HFF-Myc (cell line): ENCODE data around the gene MAGI1.
A peak's percentile ranks its signal among the peaks of the same experiment; 100 is the strongest.

Source experiments
- DNase-seq: peaks from one replicate; pipeline ENCODE4 v3.0.0-alpha.2; 2011; ENCODE audit warnings: low read depth; ENCODE audit errors: extremely low read depth
- H3K4me3 ChIP-seq: replicated peaks from 2 replicates; pipeline ENCODE4 v1.5.1; 2011; ENCODE audit warnings: low read depth, mild to moderate bottlenecking, control low read depth, low read length
- CTCF ChIP-seq: IDR thresholded peaks from 2 replicates; pipeline ENCODE4 v1.5.1; 2012; ENCODE audit warnings: mild to moderate bottlenecking, low read depth, low read length, control low read depth; ENCODE audit errors: missing control alignments

Gene MAGI1

GRCh38 chr3:65356331-65357248 is 682.1 kb downstream of the MAGI1 start:
- TF ChIP-seq CTCF, result peak; percentile 7
- no peak for DNase-seq
- H3K4me3 ChIP-seq, result peak overlapping the region; percentile 33

DNA sequence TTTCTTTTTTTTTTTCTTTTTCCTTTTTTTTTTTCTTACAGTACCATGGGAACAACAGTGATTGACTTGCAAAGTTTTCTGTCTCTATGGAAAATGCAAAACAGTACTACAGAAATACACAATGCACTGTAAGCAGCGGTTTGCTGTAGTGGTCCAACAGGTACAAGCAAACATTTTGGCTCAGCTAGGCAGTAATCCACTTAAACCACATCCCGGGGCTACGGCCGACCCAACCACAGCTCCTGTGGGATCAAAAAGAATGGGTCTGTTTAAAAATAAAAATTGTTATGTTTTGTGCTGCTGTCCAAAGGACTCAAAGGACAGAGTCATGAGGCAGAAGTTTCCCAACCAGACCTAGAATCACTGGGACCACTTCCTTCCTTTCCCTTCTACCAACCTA is 683.8 kb downstream of the MAGI1 start:
- TF ChIP-seq CTCF, result no peak
- H3K4me3 ChIP-seq, result no peak overlapping the region
- no peak for DNase-seq

DNA sequence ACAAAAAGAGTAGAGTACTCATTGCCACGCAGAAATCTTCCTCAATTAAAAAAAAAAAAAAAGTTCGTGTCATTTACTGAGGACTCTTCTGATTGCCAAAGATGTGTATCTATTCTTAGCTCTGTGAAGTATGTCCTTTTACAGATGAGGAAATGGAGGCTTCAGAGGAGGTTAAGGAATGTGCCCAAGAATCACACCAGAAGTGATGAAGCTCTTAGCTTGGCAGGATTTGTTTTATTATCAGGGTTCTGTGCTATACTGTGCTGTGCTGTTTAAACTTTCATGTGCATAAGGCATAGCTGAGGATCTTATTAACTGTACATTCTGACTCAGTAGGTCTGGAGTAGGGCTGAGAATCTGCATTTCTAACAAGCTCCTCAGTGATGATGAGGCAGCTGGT is 685.8 kb downstream of the MAGI1 start:
- no peak overlapping the region for H3K4me3 ChIP-seq
- TF ChIP-seq CTCF, result no peak
- no peak for DNase-seq

- TF ChIP-seq CTCF, result no peak
- no peak for DNase-seq
- no peak overlapping the region for H3K4me3 ChIP-seq
Measured at GRCh38 chr3:65351753-65352152, 687.0 kb downstream of the MAGI1 start.

DNA sequence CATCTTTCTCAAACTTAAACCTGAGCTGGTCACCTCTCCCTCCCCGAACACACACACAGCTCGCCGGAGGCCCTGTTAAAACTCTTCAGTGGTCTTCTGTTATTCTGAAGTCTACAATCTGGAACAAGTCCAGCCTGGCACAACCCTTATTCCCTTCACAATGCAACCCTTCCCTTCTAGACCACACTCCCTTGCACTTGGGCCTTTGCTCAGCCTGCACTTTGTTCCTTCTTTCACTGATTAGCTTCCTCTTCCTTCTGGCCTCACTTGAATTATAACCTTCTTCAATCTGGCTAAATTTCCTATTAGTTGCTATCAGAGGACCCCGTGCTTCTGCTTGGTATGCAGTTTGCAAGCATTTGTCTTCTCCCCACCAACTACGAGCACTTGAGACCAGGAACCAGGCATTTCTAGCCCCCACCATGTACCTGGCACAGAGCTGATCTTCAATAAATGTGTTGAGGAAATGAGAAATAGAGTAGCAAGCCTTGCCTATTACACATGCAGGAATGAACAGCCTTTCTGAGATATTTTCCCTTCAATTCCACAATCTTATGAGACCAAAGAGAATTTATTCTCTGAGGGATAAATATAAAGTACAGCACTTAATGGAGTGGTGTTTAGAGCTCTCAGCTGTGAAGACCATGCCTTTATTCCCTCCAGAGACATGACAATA is 687.8 kb downstream of the MAGI1 start:
- no peak overlapping the region for H3K4me3 ChIP-seq
- TF ChIP-seq CTCF, result no peak
- DNase-seq, result no peak

DNA sequence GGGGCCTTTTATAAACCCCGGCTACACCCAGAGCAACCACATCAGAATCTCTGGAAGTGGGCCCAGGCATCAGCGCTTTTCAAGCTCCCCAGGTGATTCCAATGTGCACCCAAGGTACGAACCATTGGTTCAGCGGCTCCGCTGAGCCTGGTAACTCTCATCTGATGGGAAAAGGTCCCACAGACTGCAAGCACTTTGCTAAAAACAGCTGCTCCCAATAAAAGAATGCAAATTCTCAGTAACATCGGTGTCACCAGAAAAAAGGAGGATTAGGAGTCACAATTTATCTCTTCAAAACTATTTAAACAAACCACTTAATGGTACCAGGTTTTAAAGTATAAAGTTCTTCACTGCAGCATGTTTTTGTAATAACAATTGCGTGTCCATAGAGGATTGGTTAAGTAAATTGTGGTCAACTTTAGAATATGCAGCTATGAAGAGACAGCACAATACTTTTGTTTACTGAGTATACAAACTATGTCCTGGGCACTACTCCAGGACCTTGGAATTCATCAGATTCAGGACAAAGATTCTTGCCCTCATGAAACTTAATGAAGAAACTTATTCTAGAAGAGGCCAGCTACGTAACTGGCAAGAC is 690.2 kb downstream of the MAGI1 start:
- DNase-seq, result peak; percentile 47
- H3K4me3 ChIP-seq, result no peak overlapping the region
- no peak for TF ChIP-seq CTCF
